Fibroblast of lung (primary cell): Measurements from ENCODE around the gene UBB. TPM values are rescaled to one million over a fixed set of nuclear protein-coding genes. Genes with fewer than 3 reads are reported as not detected.

Source experiments
- DNase-seq, 2 donors: peaks; one replicate each; pipeline versions ENCODE4 v3.0.0 to v3.0.0-alpha.2; 2010; ENCODE audit warnings: low read depth in 2 of 2
- H2AFZ ChIP-seq: 2 replicates; pipeline ENCODE4 v1.5.1; 2012; ENCODE audit warnings: low read length, control low read depth, inconsistent platforms
- H3K27ac ChIP-seq: 2 replicates; pipeline ENCODE4 v1.5.1; 2011; ENCODE audit warnings: low read length, control low read depth; ENCODE audit not compliant: insufficient read depth
- H3K27me3 ChIP-seq: 2 replicates; pipeline ENCODE4 v1.5.1; 2011; ENCODE audit warnings: mild to moderate bottlenecking, low read length; ENCODE audit not compliant: control insufficient read depth, insufficient read depth
- H3K36me3 ChIP-seq: 2 replicates; pipeline ENCODE4 v1.5.1; 2011; ENCODE audit warnings: low read length; ENCODE audit not compliant: control insufficient read depth, insufficient read depth
- H3K4me1 ChIP-seq: 2 replicates; pipeline ENCODE4 v1.5.1; 2011; ENCODE audit warnings: low read length; ENCODE audit not compliant: control insufficient read depth, insufficient read depth; ENCODE audit errors: extremely low read depth
- H3K4me2 ChIP-seq: 2 replicates; pipeline ENCODE4 v1.5.1; 2011; ENCODE audit warnings: low read length, control low read depth; ENCODE audit not compliant: insufficient read depth; ENCODE audit errors: extremely low read depth
- H3K4me3 ChIP-seq, 4 experiments: fragments of 200-600 bp in 1 of 4; sonication (generic) in 1 of 4; replicated peaks in 1 of 4; 2 replicates each; pipeline ENCODE4 v1.5.1; 2011 to 2016; ENCODE audit warnings: low read length in 4 of 4, low read depth in 3 of 4, mild to moderate bottlenecking in 3 of 4, control low read depth in 2 of 4, inconsistent platforms in 1 of 4, mixed read lengths in 1 of 4; ENCODE audit not compliant: insufficient read depth in 1 of 4; ENCODE audit errors: control extremely low read depth in 1 of 4
- H3K79me2 ChIP-seq: 2 replicates; pipeline ENCODE4 v1.5.1; 2012; ENCODE audit warnings: mild to moderate bottlenecking, low read length, inconsistent platforms; ENCODE audit not compliant: control insufficient read depth, insufficient read depth
- H3K9ac ChIP-seq: 2 replicates; pipeline ENCODE4 v1.5.1; 2011; ENCODE audit warnings: mild to moderate bottlenecking, low read length, control low read depth; ENCODE audit not compliant: insufficient read depth
- H3K9me3 ChIP-seq: 2 replicates; pipeline ENCODE4 v1.5.1; 2012; ENCODE audit warnings: low read depth, low read length; ENCODE audit not compliant: control insufficient read depth, insufficient read depth
- H4K20me1 ChIP-seq: 2 replicates; pipeline ENCODE4 v1.5.1; 2011; ENCODE audit warnings: low read length; ENCODE audit not compliant: control insufficient read depth, insufficient read depth; ENCODE audit errors: extremely low read depth
- CTCF ChIP-seq, 2 donors: IDR thresholded peaks in 1 of 2; conservative IDR thresholded peaks in 1 of 2; 1 replicate in 1 of 2; 2 replicates in 1 of 2; pipeline ENCODE4 v1.5.1; 2011 to 2012; ENCODE audit warnings: low read length in 2 of 2, control low read depth in 1 of 2, inconsistent platforms in 1 of 2, low read depth in 1 of 2, mild to moderate bottlenecking in 1 of 2
- EZH2 ChIP-seq: IDR thresholded peaks from 2 replicates; pipeline ENCODE4 v1.5.1; 2012; ENCODE audit warnings: low read length, control low read depth, mild to moderate bottlenecking; ENCODE audit errors: missing control alignments
- polyA plus RNA-seq, 2 donors: library from polyadenylated mRNA; depleted of rRNA in 1 of 2; stranded (reverse) in 1 of 2; unstranded in 1 of 2; fragments of >200 nt; gene quantifications; 2 replicates each; pipeline ENCODE4 v1.2.1, GENCODE V29; 2011 to 2012; ENCODE audit warnings: missing spikeins in 1 of 2
- total RNA-seq: library from RNA; depleted of rRNA; stranded (reverse); fragments of >200 nt; gene quantifications from 2 replicates; pipeline ENCODE4 v1.2.1, GENCODE V29; 2014

Gene UBB
- total and polyA plus RNA-seq, 2 donors (not counting 1 experiment from before 2014, with no cell fraction given) = 1,190 to 3,188 TPM

GRCh38 chr17:16422416-16422815 is 41.5 kb downstream of the UBB start:
- H2AFZ ChIP-seq = no peak overlapping the region
- H3K36me3 ChIP-seq = peaks cover 37% of the 10 kb centered on the region
- H3K9ac ChIP-seq = no peak overlapping the region
- TF ChIP-seq CTCF (conservative IDR thresholded peaks at IDR 0.05 in 1 of 2, IDR thresholded peaks at IDR 0.05 in 1 of 2; ENCODE audit: low read depth in 1 of 2, low read length in 2 of 2) = no peak
- no peak for TF ChIP-seq EZH2
- DNase-seq = no peak
- no peak overlapping the region for H3K4me2 ChIP-seq
- H3K9me3 ChIP-seq = no peaks in the 10 kb centered on the region
- no peaks in the 10 kb centered on the region for H4K20me1 ChIP-seq
- peaks cover 11% of the 10 kb centered on the region for H3K79me2 ChIP-seq
- H3K27ac ChIP-seq = no peak overlapping the region
- H3K27me3 ChIP-seq = no peaks in the 10 kb centered on the region
- H3K4me3 ChIP-seq = no peak overlapping the region
- H3K4me1 ChIP-seq = peaks cover 33% of the 10 kb centered on the region

GRCh38 chr17:16423226-16423872 is 42.5 kb downstream of the UBB start:
- no peak for TF ChIP-seq CTCF (conservative IDR thresholded peaks at IDR 0.05 in 1 of 2, IDR thresholded peaks at IDR 0.05 in 1 of 2; ENCODE audit: low read depth in 1 of 2, low read length in 2 of 2)
- no peak for TF ChIP-seq EZH2
- H3K4me3 ChIP-seq = no peak overlapping the region
- H3K36me3 ChIP-seq = peaks cover 30% of the 10 kb centered on the region
- DNase-seq = no peak
- no peaks in the 10 kb centered on the region for H3K27me3 ChIP-seq
- H3K4me1 ChIP-seq = peaks cover 24% of the 10 kb centered on the region
- peaks cover 8% of the 10 kb centered on the region for H3K79me2 ChIP-seq
- H4K20me1 ChIP-seq = no peaks in the 10 kb centered on the region
- H3K9me3 ChIP-seq = no peaks in the 10 kb centered on the region
- no peak overlapping the region for H3K4me2 ChIP-seq
- H3K9ac ChIP-seq = no peak overlapping the region
- no peak overlapping the region for H2AFZ ChIP-seq
- no peak overlapping the region for H3K27ac ChIP-seq

- Histone ChIP-seq H3K4me2 (no peak overlapping the region), H3K9ac (no peak overlapping the region), H4K20me1 (no peaks in the 10 kb centered on the region), H3K79me2 (peaks cover 8% of the 10 kb centered on the region), H3K27ac (no peak overlapping the region), H3K36me3 (peaks cover 37% of the 10 kb centered on the region), H3K4me3 (no peak overlapping the region), H3K9me3 (no peaks in the 10 kb centered on the region), H3K27me3 (no peaks in the 10 kb centered on the region), H3K4me1 (peaks cover 10% of the 10 kb centered on the region), H2AFZ (no peak overlapping the region)
- TF ChIP-seq EZH2 (no peak), CTCF (conservative IDR thresholded peaks at IDR 0.05 in 1 of 2, IDR thresholded peaks at IDR 0.05 in 1 of 2; ENCODE audit: low read depth in 1 of 2, low read length in 2 of 2) (no peak)
- no peak for DNase-seq
Measured at GRCh38 chr17:16425202-16425601, 44.3 kb downstream of the UBB start.
